Panc1 (cell line): ENCODE measurements around the gene FOXK2. TPM values are rescaled to one million over a fixed set of nuclear protein-coding genes. Genes with fewer than 3 reads are reported as not detected.

Experiments used
- ATAC-seq: fragments of 200-7000 bp; cut with Tn5 transposase; 2 replicates; pipeline ENCODE4 v1.9.1; 2020; ENCODE audit warnings: mild to moderate bottlenecking, moderate library complexity
- BruUV-seq: library from RNA; stranded (reverse); fragments of 400-500 nt; replicated peaks from 2 replicates; lab custom pipeline; 2021; lab: Mats Ljungman, UMichigan
- CTCF ChIA-PET: fragments of 300-600 bp; sonication (Branson Sonifier 250); formaldehyde crosslinking; loops from one replicate; lab custom pipeline; 2022; ENCODE audit warnings: antibody characterized with exemption; lab: Charles Lee
- POLR2A ChIA-PET: fragments of 300-600 bp; sonication (Branson Sonifier 250); formaldehyde crosslinking; loops from one replicate; lab custom pipeline; 2022; ENCODE audit warnings: antibody characterized with exemption; lab: Charles Lee
- DNase-seq: peaks from one replicate; pipeline ENCODE4 v3.0.0-alpha.2; 2010; ENCODE audit warnings: low read depth, low spot score
- H3K27ac ChIP-seq: 2 replicates; pipeline ENCODE4 v1.5.1; 2011; ENCODE audit warnings: mild to moderate bottlenecking, low read length, inconsistent platforms
- H3K27me3 ChIP-seq: fragments of 200-500 bp; sonication (Bioruptor generic); 2 replicates; pipeline ENCODE4 v1.6.0; 2014; ENCODE audit warnings: low read length, inconsistent platforms; ENCODE audit not compliant: control insufficient read depth, insufficient read depth
- H3K36me3 ChIP-seq: fragments of 200-500 bp; sonication (Bioruptor generic); 2 replicates; pipeline ENCODE4 v1.5.1; 2014; ENCODE audit warnings: inconsistent platforms, mild to moderate bottlenecking, low read length, moderate library complexity; ENCODE audit not compliant: control insufficient read depth, insufficient read depth
- H3K4me1 ChIP-seq: 2 replicates; pipeline ENCODE4 v1.5.1; 2011; ENCODE audit warnings: inconsistent platforms, mild to moderate bottlenecking, low read length, moderate library complexity; ENCODE audit not compliant: control insufficient read depth, insufficient read depth
- H3K4me3 ChIP-seq, 2 experiments: 2 replicates each; pipeline ENCODE4 v1.5.1; 2011 to 2012; ENCODE audit warnings: low read depth in 2 of 2, low read length in 2 of 2, mild to moderate bottlenecking in 2 of 2, inconsistent platforms in 1 of 2, moderate library complexity in 1 of 2
- H3K9me3 ChIP-seq: fragments of 200-500 bp; sonication (Bioruptor generic); 2 replicates; pipeline ENCODE4 v1.5.1; 2014; ENCODE audit warnings: low read depth, mild to moderate bottlenecking, inconsistent platforms, low read length, moderate library complexity; ENCODE audit not compliant: control insufficient read depth, insufficient read depth
- CTCF ChIP-seq: fragments of 450-650 bp; IDR thresholded peaks from 2 replicates; pipeline ENCODE4 v1.5.1; 2017; ENCODE audit warnings: mild to moderate bottlenecking
- POLR2AphosphoS5 ChIP-seq: IDR thresholded peaks from 2 replicates; pipeline ENCODE4 v1.6.1; 2012; ENCODE audit warnings: mild to moderate bottlenecking, low read depth, low read length, moderate library complexity
- REST ChIP-seq, 2 experiments: IDR thresholded peaks; 2 replicates each; pipeline ENCODE4 v1.6.1; 2011 to 2012; ENCODE audit warnings: low read depth in 2 of 2, control low read depth in 1 of 2, low read length in 1 of 2, mild to moderate bottlenecking in 1 of 2, moderate library complexity in 1 of 2; ENCODE audit not compliant: insufficient read depth in 1 of 2
- SIN3A ChIP-seq: IDR thresholded peaks from 2 replicates; pipeline ENCODE4 v1.6.1; 2012; ENCODE audit warnings: low read depth, mild to moderate bottlenecking, low read length, moderate library complexity, borderline replicate concordance; ENCODE audit not compliant: insufficient read depth
- TCF7L2 ChIP-seq: IDR thresholded peaks from 2 replicates; pipeline ENCODE4 v1.6.1; 2011; ENCODE audit warnings: mild to moderate bottlenecking, low read depth, low read length, inconsistent platforms
- in situ Hi-C: cut with HindIII; loops from 2 replicates; pipeline ENCODE4 v1.10.0; 2016; ENCODE audit warnings: low sequenced_read_pairs, low pct_unique_long_range_greater_than_20kb
- intact Hi-C: fragments of 100-400 bp; cut with micrococcal nuclease; formaldehyde crosslinking; loops from one replicate; pipeline ENCODE4 v1.10.0; 2022; ENCODE audit not compliant: unreplicated experiment
- total RNA-seq: library from RNA; stranded (reverse); gene quantifications from one replicate; pipeline ENCODE4 v1.2.1, GENCODE V29; 2021; ENCODE audit not compliant: unreplicated experiment

Gene FOXK2
- total RNA-seq, 1 experiment from 2014 or later, result 143 TPM

- BruUV-seq, result no TSS peak
- no peaks in the 10 kb centered on the region for H3K27me3 ChIP-seq
- TF ChIP-seq POLR2AphosphoS5 (peak; percentile 94), SIN3A (peak; percentile 89; the same call in 1 of the 2 replicates), REST (IDR thresholded peaks at IDR 0.05; ENCODE audit: insufficient read depth in 1 of 2, low read depth in 2 of 2, low read length in 1 of 2) (peak in 1 of 2 experiments; percentile 70; a peak in 2 of 4 replicates), TCF7L2 (no peak), CTCF (no peak)
- DNase-seq (peak; percentile 46), ATAC-seq (peak; percentile 96)
- H3K4me3 ChIP-seq, result peak within 1 kb of the TSS; percentile 87 to 98
- peaks cover 20% of the 10 kb centered on the region; the same call in 1 of the 2 replicates for H3K36me3 ChIP-seq
- H3K27ac ChIP-seq, result peak within 1 kb of the TSS; percentile 89
- H3K4me1 ChIP-seq, result peaks cover 8% of the 10 kb centered on the region
- POLR2A ChIA-PET, result no interaction called here
- intact Hi-C loops, result no loop called here
- in situ Hi-C loops, result no loop called here
- H3K9me3 ChIP-seq, result no peaks in the 10 kb centered on the region
- CTCF ChIA-PET, result no interaction called here
These were observed 128.7 kb downstream of the FOXK2 start, which contains the start of gene WDR45B for GRCh38 chr17:82648165-82648668. Gene WDR45B, minus strand, starts transcription at chr17:82648444. Its CDS starts 104 bp downstream, at chr17:82648340.

- Histone ChIP-seq H3K27ac (peak overlapping the region; percentile 84), H3K4me1 (peaks cover 8% of the 10 kb centered on the region), H3K9me3 (no peaks in the 10 kb centered on the region), H3K4me3 (peak overlapping the region; percentile 46 to 66), H3K27me3 (no peaks in the 10 kb centered on the region), H3K36me3 (peaks cover 17% of the 10 kb centered on the region; the same call in 1 of the 2 replicates)
- no peak for DNase-seq
- in situ Hi-C loops (no loop called here), intact Hi-C loops (no loop called here)
- no TSS peak for BruUV-seq
- TF ChIP-seq SIN3A (no peak), POLR2AphosphoS5 (no peak), CTCF (no peak)
- peak; percentile 36; the same call in 1 of the 2 replicates for ATAC-seq
- POLR2A ChIA-PET, result no interaction called here
- CTCF ChIA-PET, result no interaction called here
These were observed 129.3 kb downstream of the FOXK2 start for GRCh38 chr17:82648742-82649331.
